Uterus (tissue), 2 donors: ENCODE results near the gene GABARAPL1.

ENCODE experiments used
- POLR2A ChIP-seq, 2 donors: fragments of 450-650 bp; IDR thresholded peaks; one replicate each; pipeline ENCODE4 v1.6.1; 2016; ENCODE audit warnings: antibody characterized with exemption in 2 of 2, mild to moderate bottlenecking in 1 of 2, moderate library complexity in 1 of 2
- TF ChIP-seq, protein P1 (sequence below), 4 experiments: fragments of 200-600 bp in 2 of 4; fragments of 450-650 bp in 2 of 4; sonication (generic) in 2 of 4; IDR thresholded peaks; one replicate each; pipeline ENCODE4 v1.5.1; 2016 to 2019; ENCODE audit warnings: antibody characterized with exemption in 4 of 4, mild to moderate bottlenecking in 2 of 4, moderate library complexity in 1 of 4

DNA sequence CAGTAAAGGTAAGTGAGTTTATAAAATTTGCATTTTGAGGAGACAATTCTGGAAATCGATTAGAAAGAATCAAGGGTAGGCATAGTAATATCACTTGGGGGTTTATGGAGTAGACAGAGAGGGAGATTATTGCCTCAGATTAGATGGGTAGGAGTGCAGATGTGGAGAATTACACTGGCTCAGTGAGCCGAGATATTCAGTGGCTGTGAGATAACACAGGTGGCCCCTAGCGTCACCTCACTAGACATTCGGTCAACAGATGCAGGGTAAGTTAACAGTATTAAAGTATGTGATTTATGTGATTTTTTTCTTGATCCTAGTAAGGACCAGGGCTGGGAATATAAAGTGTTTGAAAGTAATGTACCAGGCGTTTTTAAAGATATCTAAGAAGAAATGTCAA lies 55.4 kb downstream of the GABARAPL1 start:
- TF ChIP-seq, protein P1, sequence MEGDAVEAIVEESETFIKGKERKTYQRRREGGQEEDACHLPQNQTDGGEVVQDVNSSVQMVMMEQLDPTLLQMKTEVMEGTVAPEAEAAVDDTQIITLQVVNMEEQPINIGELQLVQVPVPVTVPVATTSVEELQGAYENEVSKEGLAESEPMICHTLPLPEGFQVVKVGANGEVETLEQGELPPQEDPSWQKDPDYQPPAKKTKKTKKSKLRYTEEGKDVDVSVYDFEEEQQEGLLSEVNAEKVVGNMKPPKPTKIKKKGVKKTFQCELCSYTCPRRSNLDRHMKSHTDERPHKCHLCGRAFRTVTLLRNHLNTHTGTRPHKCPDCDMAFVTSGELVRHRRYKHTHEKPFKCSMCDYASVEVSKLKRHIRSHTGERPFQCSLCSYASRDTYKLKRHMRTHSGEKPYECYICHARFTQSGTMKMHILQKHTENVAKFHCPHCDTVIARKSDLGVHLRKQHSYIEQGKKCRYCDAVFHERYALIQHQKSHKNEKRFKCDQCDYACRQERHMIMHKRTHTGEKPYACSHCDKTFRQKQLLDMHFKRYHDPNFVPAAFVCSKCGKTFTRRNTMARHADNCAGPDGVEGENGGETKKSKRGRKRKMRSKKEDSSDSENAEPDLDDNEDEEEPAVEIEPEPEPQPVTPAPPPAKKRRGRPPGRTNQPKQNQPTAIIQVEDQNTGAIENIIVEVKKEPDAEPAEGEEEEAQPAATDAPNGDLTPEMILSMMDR (IDR thresholded peaks at IDR 0.05): no peak
- TF ChIP-seq POLR2A (IDR thresholded peaks at IDR 0.05): no peak
